OCI-LY1 (cell line): ENCODE results near the gene BAIAP2L2.

ENCODE experiments used
- CTCF ChIP-seq: fragments of 200-600 bp; sonication (generic), shearing (Covaris generic); IDR thresholded peaks from 2 replicates; pipeline ENCODE4 v1.5.1; 2017; ENCODE audit warnings: mild to moderate bottlenecking, antibody characterized with exemption, low read length, moderate library complexity, mixed read lengths
- EZH2 ChIP-seq: fragments of 200-600 bp; sonication (generic), shearing (Covaris generic); IDR thresholded peaks from 2 replicates; pipeline ENCODE4 v1.8.0; 2017; ENCODE audit warnings: borderline replicate concordance, mixed run types, mild to moderate bottlenecking, antibody characterized with exemption, low read length, moderate library complexity, mixed read lengths

GRCh38 chr22:38038890-38039812, 71.3 kb downstream of the BAIAP2L2 start:
- TF ChIP-seq CTCF: no peak
- TF ChIP-seq EZH2: no peak
